OCI-M2 (cell line): ENCODE results near the gene SHE.
"Not testable (repeated sequence)": the region's sequence is repeated elsewhere in the genome, so short reads cannot be mapped to it uniquely, and the experiment has no call there.

ENCODE experiments used
- DNase-seq: peaks from one replicate; lab custom pipeline; 2025; ENCODE audit not compliant: unreplicated experiment; lab: John Stamatoyannopoulos, UW

SHE gene

DNA sequence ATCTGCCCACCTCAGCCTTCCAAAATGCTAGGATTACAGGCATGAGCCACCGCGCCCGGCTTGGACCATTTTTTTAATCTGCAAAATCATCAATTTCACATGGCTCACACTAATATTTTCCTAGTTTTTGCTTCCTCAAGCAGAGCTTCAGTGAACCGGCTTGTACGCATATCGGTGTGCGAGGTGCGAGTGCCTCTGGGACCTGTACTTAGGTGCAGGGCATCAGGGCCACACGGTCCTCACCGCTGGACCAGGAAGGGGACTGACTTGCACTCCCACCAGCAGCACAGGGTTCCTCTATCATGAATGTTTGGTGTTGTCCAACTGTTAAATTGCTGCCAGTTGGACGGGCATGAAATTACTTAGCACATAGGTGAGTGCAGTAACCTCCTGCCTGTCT lies 15.4 kb upstream of the SHE start:
- no peak for DNase-seq

GRCh38 chr1:154514066-154514553 lies 11.9 kb upstream of the SHE start:
- no peak for DNase-seq

GRCh38 chr1:154512760-154513159 lies 10.5 kb upstream of the SHE start:
- DNase-seq = no peak

- no peak for DNase-seq
Observed at GRCh38 chr1:154503898-154504297, 1.7 kb upstream of the SHE start.

GRCh38 chr1:154502744-154503115 lies 518 bp upstream of the SHE start:
- DNase-seq = no peak

- DNase-seq = no peak
Observed at GRCh38 chr1:154501423-154502065, 668 bp downstream of the SHE start.

DNA sequence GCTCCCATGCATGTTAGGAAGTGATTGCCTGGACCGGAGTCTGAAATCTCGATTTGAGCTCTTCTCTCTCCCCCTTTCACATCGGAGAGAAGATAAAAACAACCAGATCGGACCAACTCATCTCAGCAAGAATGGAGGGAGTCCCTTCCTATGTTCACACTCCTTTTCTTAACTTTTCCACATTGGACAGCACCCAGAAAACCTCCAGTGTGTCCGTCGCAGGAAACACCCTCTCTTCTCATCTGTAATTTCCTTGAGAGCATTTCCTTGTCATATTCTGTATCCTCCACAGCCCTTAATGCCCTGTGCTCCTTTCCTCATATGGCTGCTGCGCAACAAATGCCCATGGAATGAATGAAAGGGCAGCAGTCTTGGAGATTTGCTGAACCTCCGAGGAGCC lies 1.7 kb downstream of the SHE start:
- no peak for DNase-seq

DNA sequence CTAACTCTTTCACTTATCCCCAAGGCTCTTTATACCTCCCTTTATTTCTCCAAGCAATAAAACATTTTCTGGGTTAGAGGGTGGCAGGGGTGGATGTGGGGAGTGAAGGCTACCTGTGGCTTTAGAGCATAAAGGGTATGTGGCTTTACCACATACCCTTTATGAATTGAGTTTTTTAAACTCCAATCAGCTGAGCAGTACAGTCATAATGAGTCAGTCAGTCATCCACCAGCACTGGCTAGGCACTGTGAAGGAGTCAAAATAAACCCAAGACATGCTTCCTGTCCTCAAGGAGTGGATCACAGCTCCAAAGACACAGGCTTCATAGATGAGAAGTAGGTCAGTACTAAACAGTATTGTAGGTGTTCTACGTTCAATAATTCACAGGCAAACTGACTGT lies 2.8 kb downstream of the SHE start:
- no peak for DNase-seq

DNA sequence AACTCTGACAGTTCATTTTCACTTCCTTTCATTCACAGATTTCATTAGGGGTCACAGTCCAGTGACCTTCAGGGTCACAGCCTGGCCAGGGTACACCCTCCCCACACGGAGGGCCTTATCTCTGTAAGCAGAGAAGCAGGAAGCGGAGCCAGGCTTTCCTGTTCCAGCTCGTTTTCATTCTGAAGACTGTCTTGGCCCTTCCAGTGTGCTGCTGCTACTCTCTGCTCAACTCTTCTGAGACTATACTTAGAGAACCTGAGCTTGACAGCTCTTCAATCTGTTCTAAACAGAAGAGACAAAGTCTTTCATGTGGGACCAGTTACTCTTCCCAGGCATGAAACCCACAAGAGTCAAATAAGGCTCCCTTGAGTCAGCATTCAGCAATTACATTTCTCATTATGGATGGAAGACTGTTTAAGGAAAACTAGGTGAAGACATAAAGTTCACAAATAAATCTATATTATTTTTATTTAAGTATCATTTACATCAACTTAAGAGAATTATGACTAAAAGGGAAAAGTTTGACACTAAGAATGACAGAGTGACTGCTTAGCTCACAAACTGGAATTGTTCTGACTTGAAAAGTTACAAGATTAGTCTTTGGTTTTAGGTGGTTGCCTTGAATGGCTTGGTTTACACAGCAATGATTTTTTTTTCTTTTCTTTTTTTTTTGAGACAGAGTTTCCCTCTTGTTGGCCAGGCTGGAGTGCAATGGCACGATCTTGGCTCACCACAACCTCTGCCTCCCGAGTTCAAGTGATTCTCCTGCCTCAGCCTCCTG lies 5.0 kb downstream of the SHE start:
- DNase-seq = peak; percentile 20

DNA sequence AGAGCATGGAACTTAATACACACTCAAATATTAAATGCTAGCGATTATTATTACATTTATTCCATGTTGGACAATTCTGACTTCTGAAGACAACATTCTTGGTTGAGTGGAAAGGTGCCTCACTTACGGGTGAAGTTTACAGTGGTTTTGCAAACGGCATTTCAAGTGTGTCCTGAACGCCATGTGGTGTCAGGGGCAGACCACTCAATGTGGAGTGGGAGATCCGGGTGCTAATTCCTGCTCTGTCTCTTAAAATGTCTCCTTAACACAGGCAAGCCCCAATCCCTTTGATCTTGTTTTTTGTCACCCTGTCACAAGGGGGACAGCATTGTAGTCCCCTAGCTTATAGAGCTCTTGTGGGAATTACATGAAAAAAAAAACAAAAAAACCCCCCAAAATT lies 5.8 kb downstream of the SHE start:
- DNase-seq = no peak

DNA sequence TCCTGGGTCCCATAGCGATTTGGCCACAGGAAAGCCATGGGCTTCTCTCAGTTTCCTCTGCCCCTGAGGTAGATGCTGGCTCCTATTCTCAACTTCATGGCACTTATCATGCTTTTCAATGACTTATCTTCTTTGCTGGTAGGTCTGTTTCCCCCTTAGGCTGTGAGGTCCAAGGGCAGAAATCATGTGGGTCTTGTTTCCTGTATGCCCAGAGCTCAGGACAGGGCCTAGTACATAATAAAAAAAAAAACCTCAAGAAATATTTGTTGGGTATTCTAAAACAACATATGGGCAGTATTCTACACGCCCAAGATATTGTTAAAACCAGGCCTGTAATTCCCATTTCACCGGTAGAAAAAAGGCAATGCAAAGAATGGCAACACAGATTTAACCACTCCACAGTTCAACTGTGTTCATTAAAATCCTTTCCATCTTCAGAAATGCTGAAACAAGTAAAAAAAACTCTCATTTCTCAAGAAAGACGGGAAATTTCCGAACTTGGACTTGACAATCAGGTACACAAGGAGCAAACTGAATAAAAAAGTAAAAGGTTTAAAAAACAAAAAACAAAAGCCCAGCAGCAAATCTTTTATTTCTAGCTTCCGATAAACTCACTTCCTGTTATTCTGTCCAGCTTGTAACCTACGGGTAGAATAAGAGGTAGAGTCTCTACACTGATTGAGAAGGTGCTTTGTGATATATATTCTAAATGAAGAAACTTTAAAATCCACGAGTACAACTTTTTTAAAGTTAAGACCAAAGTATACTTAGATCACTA lies 6.5 kb downstream of the SHE start:
- no peak for DNase-seq

GRCh38 chr1:154493276-154493675 lies 8.9 kb downstream of the SHE start:
- DNase-seq = no peak

DNA sequence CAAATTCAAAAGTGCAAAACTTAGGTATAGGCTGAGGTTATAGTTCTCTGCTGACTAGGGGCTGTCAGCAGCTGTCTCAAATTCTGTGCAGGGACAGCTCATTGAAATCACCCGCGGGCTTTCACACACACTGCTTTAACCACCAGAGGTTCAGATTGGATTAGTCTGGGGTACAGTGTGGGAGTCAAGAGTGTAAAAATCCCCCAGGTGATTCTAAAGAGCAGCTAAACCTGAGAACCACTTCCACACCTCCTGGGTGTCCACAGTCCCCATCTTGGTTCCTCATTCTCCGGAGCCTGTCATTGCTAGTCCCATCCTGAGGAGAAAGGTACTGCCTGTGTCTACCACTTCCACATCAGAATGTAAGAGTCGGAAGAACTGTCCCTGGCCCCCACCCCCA lies 10.1 kb downstream of the SHE start:
- no peak for DNase-seq

- no peak for DNase-seq
Observed at GRCh38 chr1:154490317-154490716, 11.9 kb downstream of the SHE start.

- DNase-seq = no peak
Observed at GRCh38 chr1:154489695-154490274, 12.4 kb downstream of the SHE start.

- DNase-seq = no peak
Observed at GRCh38 chr1:154488922-154489321, 13.3 kb downstream of the SHE start.

GRCh38 chr1:154486756-154487155 lies 15.5 kb downstream of the SHE start:
- DNase-seq = not testable (repeated sequence)

DNA sequence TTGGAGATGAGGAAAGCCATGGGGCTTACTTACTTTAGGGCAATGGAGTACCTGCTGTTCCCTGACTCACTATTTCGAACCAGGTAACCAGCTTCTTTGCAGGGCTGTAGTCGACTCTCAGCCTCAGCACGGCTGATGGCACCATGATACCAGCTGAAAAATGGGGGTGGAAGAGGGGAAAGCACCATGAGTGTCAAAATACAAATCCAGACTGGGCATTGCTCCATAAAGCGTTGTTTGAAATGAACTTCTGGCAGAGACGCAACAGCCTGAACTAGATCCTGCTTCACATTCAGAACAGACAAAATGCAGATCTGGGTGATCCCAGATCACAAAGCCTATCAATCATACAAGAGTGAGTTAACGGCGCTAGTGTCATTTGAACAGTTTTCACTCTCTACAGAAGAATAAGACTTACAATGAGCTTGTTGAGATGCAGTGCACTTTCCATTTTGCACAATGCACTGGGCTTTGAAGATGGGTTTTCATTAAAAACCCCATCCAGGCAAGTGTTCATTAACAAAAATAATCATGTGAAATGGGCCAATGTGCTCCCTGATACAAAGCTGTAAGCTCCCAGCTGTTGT lies 16.2 kb downstream of the SHE start:
- DNase-seq = no peak

DNA sequence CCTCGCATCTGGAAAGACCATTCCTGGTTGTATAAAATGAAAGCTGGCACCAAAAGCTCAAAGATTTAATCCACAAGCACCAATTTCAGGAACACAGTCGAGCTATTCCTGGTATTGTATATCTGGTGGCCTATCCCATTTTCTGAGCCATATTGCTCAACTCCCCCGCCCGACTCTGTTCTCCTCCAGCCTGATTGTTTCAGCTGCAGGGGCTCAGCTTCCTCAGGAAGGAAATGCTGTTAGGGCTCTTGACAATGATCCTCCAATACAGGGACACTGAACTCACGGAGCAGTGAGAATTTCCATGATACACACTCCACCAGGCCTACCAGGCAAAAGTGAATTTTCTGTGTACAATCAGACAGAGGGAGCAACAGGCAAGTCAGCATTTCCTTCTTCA lies 17.1 kb downstream of the SHE start:
- DNase-seq = no peak

GRCh38 chr1:154483941-154484803 lies 18.0 kb downstream of the SHE start:
- no peak for DNase-seq
